Peyer's patch (tissue), 4 donors: ENCODE measurements around the gene SPATA24. TPM values are rescaled to one million over a fixed set of nuclear protein-coding genes. Genes with fewer than 3 reads are reported as not detected.

Experiments
- DNase-seq, 3 donors: peaks; one replicate each; pipeline ENCODE4 v3.0.0-alpha.2; 2017 to 2019
- H3K27ac ChIP-seq, 4 donors: fragments of 200-600 bp; sonication (generic); one replicate each; pipeline ENCODE4 v1.5.1; 2016 to 2019
- H3K27me3 ChIP-seq, 2 donors: fragments of 200-600 bp; sonication (generic); one replicate each; pipeline ENCODE4 v1.5.1; 2019
- H3K36me3 ChIP-seq, 3 donors: fragments of 200-600 bp; sonication (generic); one replicate each; pipeline ENCODE4 v1.5.1; 2016 to 2019
- H3K4me1 ChIP-seq, 4 donors: fragments of 200-600 bp; sonication (generic); one replicate each; pipeline ENCODE4 v1.5.1; 2016 to 2019
- H3K4me3 ChIP-seq, 4 donors: fragments of 200-600 bp; sonication (generic); 1 replicate in 3 of 4; 2 replicates in 1 of 4; pipeline ENCODE4 v1.5.1; 2016 to 2019; ENCODE audit warnings: mild to moderate bottlenecking in 1 of 4
- H3K9me3 ChIP-seq, 4 donors: fragments of 200-600 bp; sonication (generic); one replicate each; pipeline ENCODE4 v1.5.1; 2016 to 2019; ENCODE audit warnings: mild to moderate bottlenecking in 1 of 4
- POLR2A ChIP-seq, 2 donors: fragments of 450-650 bp; IDR thresholded peaks; one replicate each; pipeline ENCODE4 v1.5.1; 2017; ENCODE audit warnings: antibody characterized with exemption in 2 of 2, mild to moderate bottlenecking in 2 of 2, moderate library complexity in 2 of 2
- total RNA-seq, 4 donors: library from RNA; depleted of rRNA; stranded (reverse); fragments of >200 nt; gene quantifications; one replicate each; pipeline ENCODE4 v1.1.0, GENCODE V29; 2016
- TF ChIP-seq, protein P1 (sequence below), 6 experiments: fragments of 450-650 bp in 4 of 6; fragments of 200-600 bp in 2 of 6; sonication (generic) in 1 of 6; IDR thresholded peaks; one replicate each; pipeline ENCODE4 v1.5.1; 2017 to 2019; ENCODE audit warnings: antibody characterized with exemption in 6 of 6, mild to moderate bottlenecking in 3 of 6, moderate library complexity in 1 of 6

The SPATA24 gene
- total RNA-seq, 4 donors from 2014 or later: 3.1 to 11.6 TPM; not detected in 2

DNA sequence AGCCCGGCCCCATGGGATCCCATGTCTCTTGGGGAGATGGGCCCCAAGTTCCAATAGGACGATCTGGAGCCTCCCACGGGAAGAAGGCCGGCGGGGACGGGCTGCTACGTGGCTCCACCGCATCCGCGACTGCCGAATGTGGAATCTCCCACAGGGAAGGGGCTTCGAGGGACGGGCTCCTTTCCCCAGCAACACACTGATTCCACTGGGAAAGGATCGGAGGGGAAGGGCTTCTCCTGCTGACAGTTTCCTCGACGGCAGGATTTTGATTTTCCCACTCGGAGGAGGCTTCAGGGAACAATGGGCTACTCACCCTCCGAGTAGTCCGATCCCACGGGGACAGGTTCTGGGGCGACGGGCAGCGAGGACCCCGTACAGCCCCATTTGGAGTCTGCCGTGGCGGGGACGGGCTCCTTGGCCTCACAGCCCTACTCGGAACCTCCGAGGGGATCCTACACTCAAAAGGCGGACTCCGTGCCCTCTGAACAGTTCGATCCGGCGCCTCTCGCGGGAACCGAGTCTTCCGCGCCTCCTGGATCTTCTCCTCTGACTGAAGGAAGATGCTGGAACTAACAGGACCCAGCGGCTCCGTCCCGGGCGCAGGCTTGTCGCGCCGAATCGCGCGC lies 10.3 kb downstream of the SPATA24 start:
- peak overlapping the region; percentile 48 to 74 (median 54) for H3K4me3 ChIP-seq
- DNase-seq: peak in 1 of 3 donors; percentile 59
- H3K27ac ChIP-seq: peak overlapping the region in 1 of 4 donors; percentile 86
- peaks cover 0 to 56% (median 19%) of the 10 kb centered on the region in 4 donors for H3K4me1 ChIP-seq
- H3K36me3 ChIP-seq: no peaks in the 10 kb centered on the region
- TF ChIP-seq, protein P1, sequence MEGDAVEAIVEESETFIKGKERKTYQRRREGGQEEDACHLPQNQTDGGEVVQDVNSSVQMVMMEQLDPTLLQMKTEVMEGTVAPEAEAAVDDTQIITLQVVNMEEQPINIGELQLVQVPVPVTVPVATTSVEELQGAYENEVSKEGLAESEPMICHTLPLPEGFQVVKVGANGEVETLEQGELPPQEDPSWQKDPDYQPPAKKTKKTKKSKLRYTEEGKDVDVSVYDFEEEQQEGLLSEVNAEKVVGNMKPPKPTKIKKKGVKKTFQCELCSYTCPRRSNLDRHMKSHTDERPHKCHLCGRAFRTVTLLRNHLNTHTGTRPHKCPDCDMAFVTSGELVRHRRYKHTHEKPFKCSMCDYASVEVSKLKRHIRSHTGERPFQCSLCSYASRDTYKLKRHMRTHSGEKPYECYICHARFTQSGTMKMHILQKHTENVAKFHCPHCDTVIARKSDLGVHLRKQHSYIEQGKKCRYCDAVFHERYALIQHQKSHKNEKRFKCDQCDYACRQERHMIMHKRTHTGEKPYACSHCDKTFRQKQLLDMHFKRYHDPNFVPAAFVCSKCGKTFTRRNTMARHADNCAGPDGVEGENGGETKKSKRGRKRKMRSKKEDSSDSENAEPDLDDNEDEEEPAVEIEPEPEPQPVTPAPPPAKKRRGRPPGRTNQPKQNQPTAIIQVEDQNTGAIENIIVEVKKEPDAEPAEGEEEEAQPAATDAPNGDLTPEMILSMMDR (IDR thresholded peaks at IDR 0.05): no peak
- TF ChIP-seq POLR2A (IDR thresholded peaks at IDR 0.05): no peak
- no peaks in the 10 kb centered on the region for H3K9me3 ChIP-seq
- H3K27me3 ChIP-seq: peaks cover 0 to 8% of the 10 kb centered on the region in 2 donors

DNA sequence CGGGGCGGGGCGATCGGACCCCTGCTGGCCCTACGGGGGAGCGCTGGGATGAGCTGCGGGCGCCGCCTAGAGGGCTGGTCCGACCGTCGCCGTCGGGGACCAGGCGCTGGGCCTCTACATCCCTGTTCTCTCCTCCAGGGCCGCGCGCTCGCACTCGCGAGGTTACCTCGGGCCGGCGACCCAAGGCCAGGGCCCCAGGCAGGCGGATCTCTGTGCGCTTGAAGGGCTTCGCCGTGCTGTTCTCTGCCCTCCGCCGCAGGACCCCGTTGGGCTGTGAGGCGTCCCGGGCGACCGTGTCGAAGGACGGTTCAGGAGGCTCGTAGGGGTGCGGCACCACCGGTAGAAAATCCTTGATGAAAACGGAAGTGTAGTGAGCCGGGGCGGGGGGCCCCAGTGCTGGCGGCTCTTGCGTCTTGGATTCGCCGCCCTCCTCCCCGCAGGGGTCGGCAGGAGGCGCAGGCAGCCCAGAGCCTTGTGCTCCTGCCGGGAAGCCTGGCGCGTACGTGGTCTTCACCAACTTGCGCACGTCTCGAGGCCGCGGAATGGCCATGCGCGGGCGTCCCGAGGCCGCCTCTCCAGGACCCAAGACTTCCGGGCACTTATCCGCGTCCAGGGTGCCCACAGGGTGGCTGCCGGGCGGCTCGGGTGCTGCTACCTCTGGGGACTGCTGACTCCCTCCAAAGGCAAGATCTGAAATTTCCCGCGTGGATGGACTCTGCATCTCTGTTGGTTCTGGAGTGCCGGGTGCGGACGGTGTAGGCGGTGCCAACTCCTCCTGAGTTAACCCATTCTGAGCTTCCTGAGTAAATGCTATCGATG lies 11.0 kb downstream of the SPATA24 start:
- Histone ChIP-seq H3K27ac (peak overlapping the region; percentile 65 to 86 (median 72)), H3K9me3 (no peaks in the 10 kb centered on the region), H3K4me1 (peaks cover 0 to 60% (median 24%) of the 10 kb centered on the region in 4 donors), H3K4me3 (peak overlapping the region; percentile 48 to 74 (median 54)), H3K36me3 (no peaks in the 10 kb centered on the region), H3K27me3 (peaks cover 0 to 8% of the 10 kb centered on the region in 2 donors)
- DNase-seq: peak; percentile 86 to 93 (median 87)
- no peak for TF ChIP-seq POLR2A (IDR thresholded peaks at IDR 0.05)
- TF ChIP-seq, protein P1 (IDR thresholded peaks at IDR 0.05): peak; percentile 79 to 97 (median 85)

DNA sequence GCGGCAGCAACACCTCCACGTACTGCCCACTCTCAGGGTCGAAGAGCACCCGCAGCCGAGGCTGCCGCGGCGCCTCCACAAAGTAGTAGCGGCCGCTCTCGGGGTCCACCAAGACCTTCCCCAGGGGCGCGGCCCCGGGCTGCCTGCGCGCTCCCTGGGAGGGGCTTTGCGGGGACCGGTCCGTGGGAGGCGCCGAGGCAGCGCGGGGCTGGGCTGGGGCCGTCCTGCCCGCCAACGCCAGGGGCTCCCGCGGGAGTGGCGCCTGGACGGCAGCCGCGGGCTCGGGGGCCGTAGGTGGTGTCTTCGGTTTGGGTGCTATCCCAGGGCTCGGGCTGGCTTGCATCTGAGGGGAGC lies 11.6 kb downstream of the SPATA24 start:
- H3K27me3 ChIP-seq: peaks cover 0 to 8% of the 10 kb centered on the region in 2 donors
- peaks cover 0 to 64% (median 29%) of the 10 kb centered on the region in 4 donors for H3K4me1 ChIP-seq
- no peak for TF ChIP-seq POLR2A (IDR thresholded peaks at IDR 0.05)
- TF ChIP-seq, protein P1 (IDR thresholded peaks at IDR 0.05): no peak
- H3K36me3 ChIP-seq: no peaks in the 10 kb centered on the region
- peak overlapping the region; percentile 65 to 86 (median 72) for H3K27ac ChIP-seq
- H3K4me3 ChIP-seq: peak overlapping the region; percentile 48 to 74 (median 54)
- no peaks in the 10 kb centered on the region for H3K9me3 ChIP-seq
- DNase-seq: no peak

DNA sequence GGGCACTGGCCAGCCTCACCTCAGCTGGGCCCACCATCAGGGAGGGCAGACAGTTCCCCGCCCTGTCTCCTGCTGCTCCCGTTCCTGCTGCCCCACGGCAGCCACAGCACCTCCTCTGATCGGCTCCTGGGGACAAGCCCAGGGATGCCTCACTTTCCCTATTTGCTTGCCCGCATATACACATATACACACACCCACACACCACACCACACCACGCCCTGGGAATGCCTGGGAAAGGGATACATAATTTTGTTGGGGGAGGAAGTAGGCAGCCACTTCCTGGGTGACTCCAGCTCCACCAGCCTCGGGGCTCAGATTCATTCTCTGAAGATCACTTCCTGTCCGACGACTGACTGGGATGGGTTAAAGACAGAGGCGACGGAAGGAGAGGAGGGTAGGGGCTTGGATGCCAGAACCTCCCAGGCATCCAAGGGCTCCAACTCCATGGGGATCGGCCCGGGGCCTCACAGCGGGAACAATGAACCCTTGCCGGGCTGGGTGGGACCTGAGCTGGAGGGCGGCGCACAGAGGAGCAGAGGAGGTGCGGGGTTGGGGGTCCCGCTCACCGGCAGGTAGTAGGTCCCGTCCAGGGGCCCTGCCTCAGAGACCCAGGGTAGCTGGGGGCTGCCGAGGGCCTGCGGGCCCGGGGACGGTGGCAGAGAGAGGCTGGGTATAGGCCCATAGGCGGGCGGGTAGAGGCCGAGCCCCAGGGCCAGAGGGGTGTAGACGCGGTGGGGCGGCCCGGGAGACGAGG lies 12.1 kb downstream of the SPATA24 start:
- H3K4me1 ChIP-seq: peaks cover 0 to 64% (median 29%) of the 10 kb centered on the region in 4 donors
- peaks cover 0 to 8% of the 10 kb centered on the region in 2 donors for H3K27me3 ChIP-seq
- peak in 2 of 3 donors; percentile 62 to 66 for DNase-seq
- H3K9me3 ChIP-seq: no peaks in the 10 kb centered on the region
- TF ChIP-seq, protein P1 (IDR thresholded peaks at IDR 0.05): no peak
- no peak for TF ChIP-seq POLR2A (IDR thresholded peaks at IDR 0.05)
- peak overlapping the region; percentile 48 to 74 (median 54) for H3K4me3 ChIP-seq
- peak overlapping the region; percentile 65 to 86 (median 72) for H3K27ac ChIP-seq
- no peaks in the 10 kb centered on the region for H3K36me3 ChIP-seq
